ENCODE results near the gene TRAM2. TPM values are rescaled to one million over a fixed set of nuclear protein-coding genes. Genes with fewer than 3 reads are reported as not detected.
A peak's percentile ranks its signal among the peaks of the same experiment; 100 is the strongest.

Gene TRAM2
- total RNA-seq, 1 donor from 2014 or later, result 47.0 TPM

GRCh38 chr6:52570291-52570700, 6.6 kb downstream of the TRAM2 start:
- DNase-seq (ENCODE audit: low read depth), result peak; percentile 54

GRCh38 chr6:52568320-52568719, 8.5 kb downstream of the TRAM2 start:
- no peak for DNase-seq (ENCODE audit: low read depth)

- DNase-seq (ENCODE audit: low read depth), result peak; percentile 98
Measured at GRCh38 chr6:52566853-52567279, 10.0 kb downstream of the TRAM2 start.

GRCh38 chr6:52566201-52566600, 10.7 kb downstream of the TRAM2 start:
- DNase-seq (ENCODE audit: low read depth), result no peak

GRCh38 chr6:52564856-52565255, 12.0 kb downstream of the TRAM2 start:
- no peak for DNase-seq (ENCODE audit: low read depth)

GRCh38 chr6:52562911-52563310, 13.9 kb downstream of the TRAM2 start:
- no peak for DNase-seq (ENCODE audit: low read depth)

GRCh38 chr6:52560462-52560861, 16.4 kb downstream of the TRAM2 start:
- no peak for DNase-seq (ENCODE audit: low read depth)

- peak; percentile 58 for DNase-seq (ENCODE audit: low read depth)
Measured at GRCh38 chr6:52558266-52559000, 18.4 kb downstream of the TRAM2 start.

GRCh38 chr6:52557389-52558265, 19.2 kb downstream of the TRAM2 start:
- no peak for DNase-seq (ENCODE audit: low read depth)

GRCh38 chr6:52555518-52556233, 21.2 kb downstream of the TRAM2 start:
- no peak for DNase-seq (ENCODE audit: low read depth)

- DNase-seq (ENCODE audit: low read depth), result no peak
Measured at GRCh38 chr6:52554684-52555280, 22.1 kb downstream of the TRAM2 start.

GRCh38 chr6:52553719-52554118, 23.1 kb downstream of the TRAM2 start:
- DNase-seq (ENCODE audit: low read depth), result no peak

GRCh38 chr6:52553158-52553557, 23.7 kb downstream of the TRAM2 start:
- DNase-seq (ENCODE audit: low read depth), result no peak

GRCh38 chr6:52552278-52552643, 24.6 kb downstream of the TRAM2 start:
- no peak for DNase-seq (ENCODE audit: low read depth)

GRCh38 chr6:52551483-52552277, 25.2 kb downstream of the TRAM2 start:
- DNase-seq (ENCODE audit: low read depth), result peak; percentile 90

- DNase-seq (ENCODE audit: low read depth), result no peak
Measured at GRCh38 chr6:52550870-52551269, 26.0 kb downstream of the TRAM2 start.

GRCh38 chr6:52550014-52550575, 26.8 kb downstream of the TRAM2 start:
- DNase-seq (ENCODE audit: low read depth), result no peak

- no peak for DNase-seq (ENCODE audit: low read depth)
Measured at GRCh38 chr6:52549428-52549827, 27.4 kb downstream of the TRAM2 start.

GRCh38 chr6:52548999-52549398, 27.9 kb downstream of the TRAM2 start:
- DNase-seq (ENCODE audit: low read depth), result no peak

- no peak for DNase-seq (ENCODE audit: low read depth)
Measured at GRCh38 chr6:52548353-52548713, 28.5 kb downstream of the TRAM2 start.

Data from renal cortical epithelial cell (primary cell).